GM15510 (cell line): Measurements from ENCODE around the gene EIF5A.

Source experiments
- POLR2A ChIP-seq: IDR thresholded peaks from 3 replicates; pipeline ENCODE4 v1.6.1; 2011; ENCODE audit warnings: borderline replicate concordance; ENCODE audit not compliant: insufficient read length; ENCODE audit errors: extremely low read depth

Gene EIF5A

DNA sequence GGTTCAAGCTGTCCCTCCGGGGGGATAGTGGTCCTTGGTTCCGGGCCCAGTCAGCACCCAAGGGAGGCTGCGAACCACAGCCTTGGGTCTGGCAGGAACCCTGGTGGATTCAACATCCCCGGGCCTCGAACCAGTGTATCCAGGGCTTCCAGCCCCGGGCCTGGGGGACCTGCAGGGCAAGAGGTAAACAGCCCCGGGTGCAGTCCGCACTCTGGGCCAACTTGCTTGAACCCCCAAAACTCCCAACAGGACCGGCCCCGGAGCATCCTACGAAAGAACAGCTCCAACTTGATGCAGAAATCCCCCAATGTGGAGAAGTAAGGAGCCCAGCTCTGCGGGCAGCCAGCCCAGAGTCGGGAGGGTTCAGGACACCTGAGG is 23.2 kb downstream of the EIF5A start:
- no peak for TF ChIP-seq POLR2A

DNA sequence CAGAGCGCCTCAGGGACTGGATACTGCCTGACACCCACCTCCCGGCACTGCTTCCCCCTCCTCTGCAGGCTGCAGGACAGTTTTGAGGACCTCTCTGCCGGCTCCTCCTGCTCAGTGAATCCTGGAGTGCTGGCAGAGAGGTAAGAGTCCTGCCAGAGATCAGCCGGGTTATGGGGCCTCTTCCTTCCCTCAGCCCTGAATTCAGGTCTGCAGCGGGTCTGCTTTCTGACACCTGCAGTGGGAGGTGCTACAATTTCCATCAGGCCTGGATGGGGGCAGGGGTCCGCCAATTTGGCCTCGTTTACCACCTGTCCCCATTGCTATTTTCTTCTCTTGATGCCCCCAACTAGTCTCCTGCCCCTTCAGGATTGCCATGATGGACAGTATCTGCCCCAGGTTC is 24.7 kb downstream of the EIF5A start:
- TF ChIP-seq POLR2A, result no peak

DNA sequence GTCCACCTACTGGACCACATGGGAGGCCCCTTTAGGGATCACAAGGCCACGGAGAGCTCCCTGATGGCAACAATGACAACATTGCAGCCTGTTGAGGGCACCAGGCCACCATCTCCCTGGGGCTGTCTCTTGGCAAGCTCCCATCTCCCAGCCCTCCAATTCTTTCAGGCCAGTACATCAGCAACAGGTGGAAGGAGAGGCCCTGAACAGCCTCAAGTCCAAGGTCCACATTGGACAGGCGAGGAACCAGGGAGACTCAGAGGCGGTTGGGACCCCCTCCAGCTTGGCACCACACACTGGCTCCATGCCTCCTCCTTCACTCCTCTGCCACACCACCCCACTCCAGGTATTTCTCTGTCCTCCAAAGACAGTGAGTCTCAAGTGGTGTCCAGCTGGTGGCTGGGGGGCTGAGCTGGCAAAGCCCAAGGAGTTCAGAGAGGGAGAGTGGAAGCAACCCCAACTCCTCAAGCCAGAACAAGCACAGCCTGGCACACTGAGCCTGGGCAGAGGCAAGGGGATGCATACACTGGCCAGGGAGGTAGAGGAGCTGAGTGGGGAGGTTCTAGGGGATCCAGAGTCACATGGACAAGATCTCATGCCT is 27.6 kb downstream of the EIF5A start:
- TF ChIP-seq POLR2A, result no peak

DNA sequence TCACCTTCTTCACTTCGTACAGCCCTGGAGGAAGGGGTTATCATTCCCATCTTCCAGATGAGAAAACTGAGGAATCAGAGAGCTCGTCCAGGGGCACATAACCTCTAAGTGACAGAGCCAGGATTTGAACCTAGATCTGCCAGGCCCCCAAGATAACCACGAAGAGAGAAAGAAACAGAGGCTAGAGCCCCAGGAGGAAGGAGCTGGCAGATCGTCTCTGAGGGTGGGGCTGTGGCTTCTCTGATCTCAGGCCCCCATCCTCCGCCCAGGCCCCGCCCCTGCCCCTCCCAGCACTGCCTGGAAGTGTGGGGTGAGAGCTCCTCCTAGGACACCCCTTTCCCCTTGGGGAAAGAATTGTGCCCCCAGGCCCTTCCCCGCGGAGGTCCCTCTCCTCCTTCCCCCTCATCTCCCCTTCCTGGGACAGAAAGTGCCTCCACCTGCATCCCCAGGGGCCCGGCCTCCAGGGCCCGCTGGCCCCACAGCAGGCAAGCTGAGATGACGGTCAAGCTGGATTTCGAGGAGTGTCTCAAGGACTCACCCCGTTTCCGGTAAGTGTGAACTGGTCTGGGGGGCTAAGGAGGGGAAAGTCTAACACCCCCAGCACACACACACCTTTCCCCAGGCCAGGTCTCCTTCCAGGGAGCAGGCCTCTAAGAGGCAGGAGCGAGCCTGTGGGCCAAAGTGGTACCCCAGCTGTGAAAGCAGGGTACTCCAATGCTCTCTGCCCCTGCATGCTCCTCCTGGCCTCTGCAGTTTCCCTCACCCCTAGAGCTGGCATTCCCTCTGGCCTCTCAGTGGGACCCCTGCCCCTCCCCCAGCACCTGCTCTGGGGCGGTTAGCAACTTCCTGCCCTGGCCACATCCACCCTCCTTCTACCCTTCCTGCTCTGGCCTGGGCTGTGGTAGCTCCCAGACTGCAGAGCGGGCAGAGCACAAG is 29.1 kb downstream of the EIF5A start, which contains the start of gene ACAP1:
ACAP1 (plus strand) TSS at position 290 of the 936 bp plus-strand sequence; CDS start at position 496, 206 bp downstream.
- TF ChIP-seq POLR2A, result peak; percentile 48

DNA sequence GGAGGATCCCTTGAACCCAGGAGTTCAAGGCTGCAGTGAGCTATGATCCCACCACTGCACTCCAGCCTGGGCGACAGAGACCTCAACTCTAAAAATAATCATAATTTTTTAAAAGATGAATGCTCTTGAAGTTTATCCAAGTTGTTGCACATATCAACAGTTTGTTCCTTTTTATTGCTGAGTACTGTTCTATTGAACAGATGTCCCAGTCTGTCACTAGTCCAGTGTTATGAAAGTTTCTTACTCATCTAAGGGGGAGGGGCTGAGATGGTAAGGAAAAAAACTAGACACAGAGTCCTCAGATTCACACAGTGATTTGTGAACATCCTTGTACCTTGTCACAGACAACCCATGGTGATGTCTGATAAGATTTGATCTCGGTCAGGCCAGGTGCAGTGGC is 32.8 kb downstream of the EIF5A start:
- TF ChIP-seq POLR2A, result no peak

DNA sequence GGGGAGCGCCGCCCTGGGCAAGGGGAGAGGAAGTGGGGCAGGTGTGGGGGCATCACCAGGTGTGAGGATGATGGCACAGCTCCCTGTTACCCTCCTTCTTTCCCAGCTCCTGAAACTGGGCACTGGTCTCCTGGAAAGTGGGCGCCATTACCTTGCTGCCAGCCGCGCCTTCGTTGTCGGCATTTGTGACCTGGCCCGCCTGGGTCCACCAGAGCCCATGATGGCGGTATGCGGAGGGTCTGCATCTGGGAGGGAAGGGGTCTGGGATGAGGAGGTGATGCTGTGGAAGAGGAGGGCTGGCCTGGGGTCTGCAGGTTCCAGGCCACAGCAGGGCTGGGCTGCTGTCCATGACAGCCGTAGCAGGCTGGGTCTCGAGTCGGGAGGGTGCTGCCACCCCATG is 34.4 kb downstream of the EIF5A start:
- TF ChIP-seq POLR2A, result no peak

DNA sequence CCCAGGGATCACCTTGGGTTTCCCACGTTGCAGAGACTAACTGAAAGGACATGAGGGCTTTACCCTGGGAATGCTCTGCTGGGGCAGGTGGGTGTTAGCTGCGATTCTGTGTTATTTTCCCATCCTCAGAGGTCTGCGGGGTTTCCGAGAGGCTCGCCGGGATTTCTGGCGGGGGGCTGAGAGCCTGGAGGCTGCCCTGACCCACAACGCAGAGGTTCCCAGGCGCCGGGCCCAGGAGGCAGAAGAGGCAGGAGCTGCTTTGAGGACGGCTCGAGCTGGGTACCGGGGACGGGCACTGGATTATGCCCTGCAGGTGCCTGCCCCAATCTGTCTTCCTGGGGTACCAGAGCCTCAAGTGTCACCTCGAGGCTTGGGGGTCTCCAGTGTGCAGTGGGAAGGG is 35.8 kb downstream of the EIF5A start:
- no peak for TF ChIP-seq POLR2A

DNA sequence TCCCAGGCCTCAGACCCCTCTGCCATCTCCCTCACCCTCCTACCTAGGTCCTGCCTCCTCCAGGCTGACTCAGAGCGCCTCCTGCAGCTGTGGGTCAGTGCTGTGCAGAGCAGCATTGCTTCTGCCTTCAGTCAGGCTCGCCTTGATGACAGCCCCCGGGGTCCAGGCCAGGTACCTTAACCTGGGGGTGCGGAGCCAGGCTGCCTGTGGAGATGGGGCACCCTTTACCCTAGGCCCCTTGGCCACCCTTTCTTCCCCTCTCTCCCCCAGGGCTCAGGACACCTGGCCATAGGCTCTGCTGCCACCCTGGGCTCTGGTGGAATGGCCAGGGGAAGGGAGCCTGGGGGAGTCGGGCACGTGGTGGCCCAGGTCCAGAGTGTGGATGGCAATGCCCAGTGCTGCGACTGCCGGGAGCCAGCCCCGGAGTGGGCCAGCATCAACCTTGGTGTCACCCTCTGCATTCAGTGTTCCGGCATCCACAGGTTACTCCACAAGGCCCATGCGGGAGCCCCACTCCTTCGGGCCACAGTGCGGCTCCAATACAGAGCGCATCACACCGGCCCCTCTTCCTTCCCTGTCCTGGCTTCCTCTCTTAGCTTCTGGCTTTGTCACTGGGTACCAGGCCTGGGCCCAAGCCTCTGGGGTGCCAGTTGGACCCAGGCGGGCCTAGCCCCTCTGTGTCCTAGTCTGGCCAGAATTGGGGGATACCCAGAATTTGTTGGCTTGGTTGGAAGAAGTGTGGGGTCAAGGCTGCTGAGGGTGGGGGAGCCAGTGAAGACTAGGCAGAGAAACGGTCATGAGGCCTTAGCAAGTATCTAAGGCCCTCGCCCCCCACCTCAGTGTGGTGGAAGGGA is 39.6 kb downstream of the EIF5A start:
- TF ChIP-seq POLR2A, result no peak

DNA sequence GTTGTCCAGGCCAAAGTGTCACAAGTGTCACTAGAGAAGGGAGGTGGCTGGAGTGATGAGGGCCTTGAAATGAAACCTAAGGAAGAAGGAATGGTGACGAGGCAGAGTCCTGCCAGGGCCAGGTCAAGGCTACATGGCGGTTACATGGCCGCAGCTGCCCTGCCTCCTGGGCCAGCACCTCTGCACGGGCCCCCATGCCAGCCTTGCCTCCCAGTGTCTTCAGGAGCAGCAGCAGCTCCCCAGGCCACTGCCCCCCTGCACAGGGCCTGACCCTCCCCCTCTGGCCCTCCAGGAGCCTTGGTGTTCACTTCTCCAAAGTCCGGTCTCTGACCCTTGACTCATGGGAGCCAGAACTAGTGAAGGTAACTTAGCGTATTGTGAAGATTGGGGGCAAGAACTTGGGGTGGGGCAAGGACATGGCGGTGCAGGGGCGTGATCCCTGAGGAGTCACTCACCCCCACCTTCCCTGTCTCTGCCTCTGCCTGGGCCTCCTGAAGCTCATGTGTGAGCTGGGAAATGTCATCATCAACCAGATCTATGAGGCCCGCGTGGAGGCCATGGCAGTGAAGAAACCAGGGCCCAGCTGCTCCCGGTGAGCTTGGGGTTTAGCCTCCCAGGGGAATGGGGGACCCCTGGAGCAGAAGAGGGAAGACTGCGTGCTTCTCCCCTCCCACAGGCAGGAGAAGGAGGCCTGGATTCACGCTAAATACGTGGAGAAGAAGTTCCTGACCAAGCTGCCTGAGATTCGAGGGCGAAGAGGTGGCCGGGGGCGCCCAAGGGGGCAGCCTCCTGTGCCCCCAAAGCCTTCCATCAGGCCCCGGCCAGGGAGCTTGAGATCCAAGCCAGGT is 40.4 kb downstream of the EIF5A start:
- peak; percentile 17 for TF ChIP-seq POLR2A

DNA sequence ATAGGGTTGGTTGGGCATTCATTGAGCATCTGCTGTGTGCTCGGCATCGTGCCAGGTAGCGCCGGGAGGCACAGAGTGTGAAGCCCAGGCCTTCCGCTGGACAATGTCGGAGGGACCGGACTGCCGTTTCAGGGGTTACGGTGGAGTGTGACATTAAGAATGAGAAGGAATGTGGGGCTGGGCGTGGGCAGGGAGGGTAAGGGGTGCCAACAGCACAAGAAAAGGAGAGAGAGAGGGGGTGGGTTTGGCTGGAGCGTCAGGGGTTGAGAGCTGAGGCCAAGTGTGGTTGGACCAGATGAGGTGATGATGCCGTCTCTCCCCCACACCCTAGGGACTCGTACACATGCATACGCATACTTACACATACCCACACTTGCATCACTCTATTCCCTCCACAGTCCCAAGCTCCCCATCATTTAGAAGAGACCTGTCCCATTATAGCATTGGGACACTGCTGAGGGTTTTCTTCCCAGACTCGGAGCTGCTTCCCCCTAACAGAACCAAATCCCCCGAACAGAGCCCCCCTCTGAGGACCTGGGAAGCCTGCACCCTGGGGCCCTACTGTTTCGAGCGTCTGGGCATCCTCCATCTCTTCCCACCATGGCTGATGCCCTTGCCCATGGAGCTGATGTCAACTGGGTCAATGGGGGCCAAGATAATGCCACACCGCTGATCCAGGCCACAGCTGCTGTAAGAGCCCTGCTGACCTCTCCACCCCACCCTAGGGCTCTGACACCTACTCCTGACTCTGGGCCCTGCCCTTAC is 41.2 kb downstream of the EIF5A start:
- TF ChIP-seq POLR2A, result no peak

DNA sequence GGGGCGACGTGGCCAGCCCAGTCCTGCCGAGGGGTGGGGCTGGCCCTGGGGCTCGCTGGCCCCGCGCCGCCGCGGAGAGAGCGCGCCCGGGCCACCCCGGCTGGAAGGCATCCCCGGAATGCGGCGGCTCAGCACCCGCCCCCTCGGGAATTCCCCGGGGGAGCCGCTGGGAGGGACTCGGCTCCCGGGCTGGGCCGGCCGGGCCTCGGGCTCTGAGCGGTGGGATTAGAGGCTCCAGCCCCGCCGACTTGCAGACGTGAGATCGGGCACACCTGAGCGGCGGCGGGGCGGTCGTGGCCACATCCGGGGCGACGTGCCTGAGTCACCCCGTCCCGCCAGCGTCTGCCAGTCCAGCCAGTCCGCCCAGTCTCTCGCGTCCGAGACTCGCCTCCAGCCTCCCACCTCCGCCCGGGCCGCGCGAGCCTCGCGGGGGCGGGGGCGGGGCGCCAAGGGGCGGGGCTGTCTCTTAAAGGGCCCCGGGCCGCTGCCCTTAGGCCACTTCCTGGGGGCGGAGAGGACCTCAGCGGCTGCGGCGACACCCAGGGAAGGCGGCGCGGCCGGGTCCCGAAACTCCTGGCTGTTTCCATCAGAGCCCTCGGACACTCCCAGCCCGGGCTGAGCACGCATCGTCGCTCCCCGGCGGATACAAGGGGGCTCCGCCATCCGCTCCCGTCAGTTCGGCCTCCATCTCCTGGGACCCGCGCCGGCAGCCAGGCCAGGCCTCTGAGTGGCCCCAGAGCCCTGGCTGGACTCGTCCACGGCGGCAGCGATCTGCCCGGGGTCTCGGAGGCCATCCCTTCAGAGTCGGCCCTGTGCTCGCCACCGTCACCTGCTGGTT is 44.5 kb downstream of the EIF5A start, which contains the start of gene KCTD11:
KCTD11 (plus strand) TSS at position 498 of the 838 bp plus-strand sequence.
- TF ChIP-seq POLR2A, result peak; percentile 42

DNA sequence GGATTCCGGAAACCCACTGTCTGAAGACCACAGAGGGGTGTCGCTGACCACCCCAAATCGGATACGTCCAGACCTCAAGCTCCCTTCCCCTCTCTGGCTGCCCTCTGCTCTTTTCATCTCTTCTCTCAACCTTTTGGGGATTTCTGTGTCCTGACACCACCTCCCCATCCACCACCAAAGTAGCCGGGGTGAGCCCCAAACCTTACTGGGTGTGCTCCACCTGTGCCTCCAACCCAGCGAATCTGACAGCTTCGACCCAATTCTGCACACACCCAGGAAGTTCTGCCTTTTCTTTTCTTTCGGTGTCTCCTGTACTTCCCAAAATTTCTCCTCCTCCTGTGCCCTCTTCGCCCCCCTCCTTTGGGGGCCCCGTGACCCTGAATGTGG is 45.1 kb downstream of the EIF5A start:
- TF ChIP-seq POLR2A, result no peak

DNA sequence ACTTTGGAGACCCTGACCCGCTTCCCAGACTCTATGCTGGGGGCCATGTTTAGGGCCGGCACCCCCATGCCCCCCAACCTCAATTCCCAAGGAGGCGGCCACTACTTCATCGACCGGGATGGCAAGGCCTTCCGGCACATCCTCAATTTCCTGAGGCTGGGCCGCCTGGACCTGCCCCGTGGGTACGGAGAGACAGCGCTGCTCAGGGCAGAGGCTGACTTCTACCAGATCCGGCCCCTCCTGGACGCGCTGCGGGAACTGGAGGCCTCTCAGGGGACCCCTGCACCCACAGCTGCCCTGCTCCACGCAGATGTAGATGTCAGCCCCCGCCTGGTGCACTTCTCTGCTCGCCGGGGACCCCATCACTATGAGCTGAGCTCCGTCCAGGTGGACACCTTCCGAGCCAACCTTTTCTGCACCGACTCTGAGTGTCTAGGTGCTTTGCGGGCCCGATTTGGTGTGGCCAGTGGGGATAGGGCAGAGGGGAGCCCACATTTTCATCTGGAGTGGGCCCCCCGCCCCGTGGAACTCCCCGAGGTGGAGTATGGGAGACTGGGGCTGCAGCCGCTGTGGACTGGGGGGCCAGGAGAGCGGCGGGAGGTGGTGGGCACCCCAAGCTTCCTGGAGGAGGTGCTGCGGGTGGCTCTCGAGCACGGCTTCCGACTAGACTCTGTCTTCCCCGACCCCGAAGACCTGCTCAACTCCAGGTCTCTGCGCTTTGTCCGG is 45.6 kb downstream of the EIF5A start:
- TF ChIP-seq POLR2A, result no peak
